GM21528 (cell line): ENCODE results near the gene CNNM4.

ENCODE experiments used
- ATAC-seq: cut with Tn5 transposase; IDR thresholded peaks from one replicate; pipeline ENCODE4 v1.9.1; 2021; ENCODE audit warnings: mild to moderate bottlenecking, moderate library complexity; ENCODE audit not compliant: unreplicated experiment, low FRiP score

CNNM4 gene

DNA sequence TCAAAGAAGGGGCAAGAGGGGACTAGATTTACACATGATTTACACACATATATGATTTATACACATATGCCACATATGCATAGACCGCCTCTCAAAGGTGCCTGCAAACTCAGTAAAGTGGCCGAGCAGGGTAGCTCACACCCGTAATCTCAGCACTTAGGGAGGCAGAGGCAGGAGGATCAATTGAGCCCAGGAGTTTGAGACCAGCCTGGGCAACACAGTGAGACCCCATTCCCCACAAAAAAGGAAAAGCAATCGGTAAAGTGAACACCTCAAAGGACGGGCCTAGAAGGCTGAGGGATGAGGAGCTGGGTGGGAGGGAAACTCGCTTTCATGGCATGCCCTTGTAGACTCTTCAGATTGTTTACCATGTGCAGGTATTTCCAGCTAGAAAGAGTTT is 92.0 kb downstream of the CNNM4 start:
- no peak for ATAC-seq

DNA sequence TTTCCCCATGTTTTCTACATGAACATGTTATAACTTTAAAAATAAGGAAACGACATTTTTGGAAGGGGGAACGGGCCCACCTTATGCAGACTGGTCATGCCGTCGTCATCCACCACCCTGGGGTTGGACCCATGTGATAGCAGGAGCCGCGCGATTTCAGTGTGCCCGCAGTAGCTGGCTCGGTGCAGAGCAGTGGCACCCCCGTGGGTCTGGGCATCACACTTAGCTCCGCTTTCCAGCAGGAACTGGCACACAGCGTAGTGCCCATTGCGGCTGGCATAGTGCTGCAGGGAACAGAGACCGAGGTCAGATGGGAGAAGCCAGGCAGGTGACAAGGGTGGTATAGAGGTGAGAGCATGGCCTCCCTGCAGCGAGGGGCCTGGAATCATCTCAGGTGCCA is 92.6 kb downstream of the CNNM4 start:
- ATAC-seq: no peak

DNA sequence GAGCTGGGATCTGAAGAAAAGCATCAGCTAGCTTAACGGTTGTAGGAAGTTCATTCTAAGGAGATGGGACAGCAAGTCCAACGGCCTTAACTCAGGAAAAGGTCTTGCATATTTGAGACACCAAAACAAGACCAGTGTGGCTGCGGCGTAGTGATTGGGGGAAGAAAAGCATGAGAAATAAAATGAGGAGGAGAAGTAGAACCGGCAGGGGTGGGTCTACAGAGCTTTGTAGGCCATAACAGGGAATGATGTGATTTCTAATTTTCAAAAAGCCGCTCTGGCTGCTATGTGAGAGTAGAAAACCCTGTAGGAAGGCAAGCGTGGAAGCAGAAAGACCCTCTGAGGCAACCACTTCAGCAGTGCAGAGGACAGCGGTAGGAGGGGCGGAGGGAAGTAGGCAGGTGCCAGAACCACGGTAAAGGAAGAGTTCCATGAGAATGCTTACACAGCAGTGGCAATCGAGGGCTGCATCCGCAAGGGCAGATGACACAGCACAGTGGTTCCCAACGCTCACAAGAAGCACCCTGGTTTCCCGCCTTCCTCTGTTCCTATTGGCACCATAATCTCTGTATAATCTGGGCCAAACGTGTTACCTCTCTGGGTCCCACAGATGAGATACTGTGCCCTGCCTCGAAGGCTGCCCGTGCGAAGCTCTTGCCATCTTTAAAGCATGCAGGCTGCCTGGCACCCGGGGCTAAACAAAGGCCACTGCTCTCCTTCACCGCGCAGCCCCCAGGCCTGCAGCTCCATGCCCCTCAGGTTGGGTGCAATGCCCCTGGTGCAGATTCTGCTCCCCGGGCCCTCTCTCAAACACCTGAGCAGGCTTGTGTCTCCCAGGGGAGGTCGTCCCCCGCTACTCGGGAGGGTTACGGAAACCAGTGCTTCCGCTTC is 96.3 kb downstream of the CNNM4 start:
- peak; percentile 35 for ATAC-seq

DNA sequence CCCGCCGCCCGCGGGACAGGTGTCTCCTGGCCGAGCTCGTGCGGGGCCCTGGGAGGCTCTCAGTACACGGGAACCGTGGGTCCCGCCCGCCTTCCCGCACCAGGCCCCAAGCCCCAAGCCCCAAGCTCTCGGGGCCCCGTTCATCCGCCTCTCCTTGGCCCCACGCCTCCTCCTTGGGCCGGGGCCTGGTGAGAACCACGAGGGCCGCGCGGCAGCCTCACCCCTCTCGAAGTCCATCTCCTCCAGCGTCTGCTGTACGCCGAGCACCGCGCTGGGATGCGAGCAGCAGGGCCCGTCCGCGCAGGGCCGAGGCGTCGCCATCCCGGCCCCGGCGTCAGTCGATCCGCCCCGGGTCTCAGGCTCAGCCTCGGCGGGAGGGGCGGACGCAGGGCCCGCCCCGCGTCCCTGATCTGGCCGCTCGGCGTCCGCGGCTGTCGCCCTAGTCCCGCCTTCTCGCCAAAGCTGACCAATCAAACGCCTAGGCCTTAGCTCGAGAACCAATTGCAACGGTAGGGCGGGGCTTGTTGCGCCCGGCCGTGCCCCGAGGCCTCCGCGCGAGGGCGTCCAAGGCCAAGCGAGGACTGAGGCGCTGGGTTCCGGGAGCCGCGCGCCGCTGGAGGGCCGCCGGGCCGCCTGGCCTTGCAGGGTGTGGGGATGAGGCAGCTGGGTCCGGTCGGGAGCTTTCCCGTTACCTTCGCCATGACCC is 97.1 kb downstream of the CNNM4 start, which contains the start of gene ANKRD39:
TSS of gene ANKRD39 (minus strand) at position 350 of the 706 bp plus-strand sequence. CDS start at position 321, 29 bp downstream.
- peak; percentile 92 for ATAC-seq

DNA sequence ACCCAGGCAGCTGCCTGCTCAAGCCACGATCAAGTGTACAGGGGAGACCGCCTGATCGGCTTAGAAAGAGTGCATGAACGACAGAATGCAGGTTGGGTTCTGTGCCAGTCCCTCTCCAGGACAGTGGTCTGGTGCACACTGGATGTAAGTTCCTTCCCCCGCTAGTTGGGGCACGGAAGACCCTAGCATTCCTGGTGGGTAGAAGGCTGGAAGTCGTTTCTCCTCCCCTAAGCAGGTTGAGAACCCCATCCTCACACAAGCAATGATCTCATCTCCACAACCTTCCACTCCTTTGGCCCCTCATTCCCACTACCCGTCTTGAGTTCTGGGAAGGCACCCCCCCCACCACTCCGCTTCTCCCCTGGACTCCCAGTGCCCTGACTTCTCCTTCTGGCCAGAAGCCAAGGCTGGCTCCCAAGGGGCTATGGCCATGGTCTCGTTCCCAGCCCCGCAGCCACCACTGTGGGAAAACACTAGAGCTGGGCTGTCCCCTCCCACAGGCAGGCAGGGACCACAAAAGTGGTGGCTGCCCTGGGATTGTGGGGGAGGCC is 98.5 kb downstream of the CNNM4 start:
- ATAC-seq: no peak

DNA sequence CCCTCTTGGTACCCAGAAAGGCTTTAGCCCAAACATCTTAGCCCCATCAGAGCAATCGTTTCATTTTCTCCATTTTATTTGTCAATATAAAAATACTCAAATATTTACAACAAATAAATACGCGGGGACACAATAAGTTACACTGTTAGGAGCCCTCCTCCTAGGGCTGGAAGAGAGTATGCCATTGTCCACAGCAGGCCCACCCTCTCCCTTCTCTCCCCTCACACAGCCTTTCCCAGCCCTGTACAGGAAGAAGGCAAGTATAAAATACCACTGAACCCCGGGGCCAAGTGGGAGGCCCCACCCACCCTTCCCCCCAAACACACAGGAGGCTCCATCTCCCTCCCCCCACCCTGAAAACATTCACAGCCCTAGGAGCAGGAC is 99.0 kb downstream of the CNNM4 start:
- no peak for ATAC-seq

DNA sequence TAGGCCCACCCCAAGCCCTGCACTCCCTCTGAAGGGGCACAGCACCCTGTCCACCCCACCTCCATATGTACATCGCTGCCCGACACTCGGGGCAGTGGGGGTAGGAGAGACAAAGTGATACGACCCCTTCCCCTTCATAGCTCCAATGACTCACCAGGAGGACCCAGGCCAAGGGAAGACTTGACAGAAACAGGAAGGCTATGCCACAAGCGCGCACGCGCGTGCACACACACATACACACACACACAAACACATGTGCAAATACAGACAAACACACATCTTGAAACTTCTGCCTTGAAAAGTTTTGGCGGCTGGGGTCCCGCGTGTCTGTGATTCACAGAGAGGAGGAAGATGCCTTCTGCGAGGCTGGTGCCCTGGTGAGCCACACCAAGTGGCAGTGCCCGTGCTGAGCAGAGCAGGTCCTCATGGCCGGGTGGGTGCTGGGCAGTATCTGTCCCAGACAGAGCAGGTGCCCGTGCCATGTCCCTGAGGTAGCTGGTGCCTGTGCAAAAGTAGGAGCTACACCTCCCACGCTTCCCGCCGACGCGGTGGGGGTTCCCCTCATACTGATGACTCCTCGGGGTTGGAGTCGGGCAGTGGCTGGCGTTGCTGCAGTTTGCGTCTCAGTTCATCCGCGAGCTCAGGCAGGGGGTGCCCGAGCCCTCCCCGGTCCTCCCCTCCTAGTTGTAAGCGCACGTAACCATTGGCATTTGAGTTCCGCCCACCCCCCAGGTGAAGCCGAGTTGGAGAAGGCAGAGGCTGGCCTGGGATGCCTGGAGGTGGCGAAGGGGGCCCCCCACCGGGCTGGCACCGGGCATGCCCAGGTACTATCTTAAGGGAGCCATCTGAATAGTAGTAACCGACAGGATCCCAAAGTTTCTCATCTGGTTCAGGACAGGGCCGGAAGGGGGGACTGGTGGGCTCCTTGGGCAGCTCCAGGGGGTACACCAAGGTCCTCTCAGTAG is 99.6 kb downstream of the CNNM4 start:
- no peak for ATAC-seq

DNA sequence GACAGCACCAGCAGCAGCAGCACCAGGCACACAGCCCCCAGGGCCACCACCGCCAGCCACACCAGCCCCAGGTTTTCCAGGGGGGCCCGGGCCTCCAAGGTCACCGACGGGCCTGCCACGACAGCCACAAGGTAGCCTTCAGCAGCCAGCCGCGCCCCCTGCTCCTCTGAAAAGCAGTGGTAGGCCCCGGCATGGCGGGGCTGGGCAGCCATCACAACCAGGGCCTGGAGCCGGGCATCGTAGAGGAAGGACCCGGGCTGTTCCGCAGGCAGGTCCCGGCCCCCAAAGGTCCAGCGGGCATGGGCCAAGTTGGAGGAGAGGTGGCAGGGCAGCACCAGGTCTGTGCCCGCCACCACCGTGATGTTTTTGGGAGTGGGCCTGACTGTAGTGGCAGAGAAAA is 100.4 kb downstream of the CNNM4 start:
- no peak for ATAC-seq
